ENCODE measurements around the gene METRNL. TPM values are rescaled to one million over a fixed set of nuclear protein-coding genes. Genes with fewer than 3 reads are reported as not detected.

METRNL gene
- total RNA-seq, 1 experiment from 2014 or later, result 30.6 TPM

DNA sequence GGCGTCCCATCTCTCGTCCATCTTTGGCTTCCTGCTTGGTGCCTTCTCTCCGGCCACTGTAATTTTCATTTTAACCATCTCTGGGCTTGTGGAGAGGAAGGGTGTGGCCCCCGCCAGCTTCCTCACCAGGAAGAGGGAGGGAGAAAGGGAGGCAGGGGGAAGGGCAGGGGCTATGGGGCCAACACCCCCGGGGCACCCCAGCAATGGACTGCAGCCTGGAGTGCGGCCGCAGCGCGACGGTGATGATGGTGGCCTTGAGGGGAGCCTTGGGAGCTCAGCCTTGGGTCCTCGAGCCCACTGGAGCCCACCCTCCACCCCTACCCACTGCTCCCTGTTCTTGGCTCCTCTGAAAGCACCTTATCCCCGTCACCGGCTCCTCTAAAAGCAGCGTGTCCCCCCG lies 9.5 kb downstream of the METRNL start:
- Histone ChIP-seq H3K4me1 (ENCODE audit: insufficient read depth, low read length) (peaks cover 36% of the 10 kb centered on the region), H3K27ac (ENCODE audit: low read length) (no peak overlapping the region)

GRCh38 chr17:83089328-83090132 lies 10.1 kb downstream of the METRNL start:
- Histone ChIP-seq H4K20me1 (ENCODE audit: low read length) (no peaks in the 10 kb centered on the region), H3K4me1 (ENCODE audit: insufficient read depth, low read length) (peaks cover 30% of the 10 kb centered on the region), H3K9me2 (replicated peaks; ENCODE audit: low read length) (no peaks in the 10 kb centered on the region), H3K9ac (ENCODE audit: low read length) (no peak overlapping the region), H3K27ac (ENCODE audit: low read length) (no peak overlapping the region), H3F3A (ENCODE audit: low read length, unreplicated experiment) (no peaks in the 10 kb centered on the region), H3K27me3 (ENCODE audit: low read length) (no peaks in the 10 kb centered on the region), H3K4me2 (ENCODE audit: low read length) (peak overlapping the region; percentile 62), H3K79me2 (ENCODE audit: low read length) (0 out of 2 replicates have a peak, but pooled peaks cover 9% of the 10 kb centered on the region), H3K9me3 (ENCODE audit: low read length) (no peaks in the 10 kb centered on the region), H3K36me3 (ENCODE audit: low read depth, low read length) (no peaks in the 10 kb centered on the region), H2AFZ (ENCODE audit: low read length) (no peak overlapping the region), H3K4me3 (ENCODE audit: low read length) (peak overlapping the region; percentile 42; the same call in 1 of the 2 replicates)
- ATAC-seq (peak; percentile 71), DNase-seq (peak; percentile 56)
- CTCF ChIA-PET, result no interaction called here
- intact Hi-C loops (cut with micrococcal nuclease), result no loop called here
- POLR2A ChIA-PET (ENCODE audit: unreplicated experiment), result no interaction called here
- no TSS peak for BruUV-seq (replicated peaks)
- TF ChIP-seq EZH2phosphoT487 (IDR thresholded peaks at IDR 0.05; ENCODE audit: borderline replicate concordance, low read length) (no peak), EZH2 (IDR thresholded peaks at IDR 0.05; ENCODE audit: low read length, unreplicated experiment) (no peak)
- TF ChIP-seq, protein P1, sequence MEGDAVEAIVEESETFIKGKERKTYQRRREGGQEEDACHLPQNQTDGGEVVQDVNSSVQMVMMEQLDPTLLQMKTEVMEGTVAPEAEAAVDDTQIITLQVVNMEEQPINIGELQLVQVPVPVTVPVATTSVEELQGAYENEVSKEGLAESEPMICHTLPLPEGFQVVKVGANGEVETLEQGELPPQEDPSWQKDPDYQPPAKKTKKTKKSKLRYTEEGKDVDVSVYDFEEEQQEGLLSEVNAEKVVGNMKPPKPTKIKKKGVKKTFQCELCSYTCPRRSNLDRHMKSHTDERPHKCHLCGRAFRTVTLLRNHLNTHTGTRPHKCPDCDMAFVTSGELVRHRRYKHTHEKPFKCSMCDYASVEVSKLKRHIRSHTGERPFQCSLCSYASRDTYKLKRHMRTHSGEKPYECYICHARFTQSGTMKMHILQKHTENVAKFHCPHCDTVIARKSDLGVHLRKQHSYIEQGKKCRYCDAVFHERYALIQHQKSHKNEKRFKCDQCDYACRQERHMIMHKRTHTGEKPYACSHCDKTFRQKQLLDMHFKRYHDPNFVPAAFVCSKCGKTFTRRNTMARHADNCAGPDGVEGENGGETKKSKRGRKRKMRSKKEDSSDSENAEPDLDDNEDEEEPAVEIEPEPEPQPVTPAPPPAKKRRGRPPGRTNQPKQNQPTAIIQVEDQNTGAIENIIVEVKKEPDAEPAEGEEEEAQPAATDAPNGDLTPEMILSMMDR (conservative IDR thresholded peaks at IDR 0.05; ENCODE audit: low read depth, low read length), result no peak

More for the DNA sequence above, 9.5 kb downstream of the METRNL start:
- Histone ChIP-seq H3K9me2 (replicated peaks; ENCODE audit: low read length) (no peaks in the 10 kb centered on the region), H3K79me2 (ENCODE audit: low read length) (0 out of 2 replicates have a peak, but pooled peaks cover 12% of the 10 kb centered on the region), H3K4me2 (ENCODE audit: low read length) (peak overlapping the region; percentile 62), H3K9ac (ENCODE audit: low read length) (no peak overlapping the region), H3K9me3 (ENCODE audit: low read length) (no peaks in the 10 kb centered on the region), H2AFZ (ENCODE audit: low read length) (no peak overlapping the region), H3K27me3 (ENCODE audit: low read length) (no peaks in the 10 kb centered on the region), H3K4me3 (ENCODE audit: low read length) (peak overlapping the region; percentile 42; the same call in 1 of the 2 replicates), H3F3A (ENCODE audit: low read length, unreplicated experiment) (no peaks in the 10 kb centered on the region), H4K20me1 (ENCODE audit: low read length) (no peaks in the 10 kb centered on the region), H3K36me3 (ENCODE audit: low read depth, low read length) (no peaks in the 10 kb centered on the region)
- ChIA-PET POLR2A (ENCODE audit: unreplicated experiment) (no interaction called here), CTCF (no interaction called here)
- no peak for DNase-seq
- BruUV-seq (replicated peaks), result no TSS peak
- intact Hi-C loops (cut with micrococcal nuclease), result no loop called here
- ATAC-seq, result peak; percentile 13; the same call in 1 of the 2 replicates
- TF ChIP-seq, protein P1 (conservative IDR thresholded peaks at IDR 0.05; ENCODE audit: low read depth, low read length), result no peak
- TF ChIP-seq EZH2phosphoT487 (IDR thresholded peaks at IDR 0.05; ENCODE audit: borderline replicate concordance, low read length) (no peak), EZH2 (IDR thresholded peaks at IDR 0.05; ENCODE audit: low read length, unreplicated experiment) (no peak)

Measured in PC-3 (cell line).